Stimulated activated naive CD4-positive, alpha-beta T cell treated with Interleukin-2 at 50 U/mL for 16 hours (primary cell): ENCODE measurements around the gene UBE2S.

Experiments used
- DNase-seq: peaks from one replicate; lab custom pipeline; 2025; lab: John Stamatoyannopoulos, UW

Gene UBE2S

DNA sequence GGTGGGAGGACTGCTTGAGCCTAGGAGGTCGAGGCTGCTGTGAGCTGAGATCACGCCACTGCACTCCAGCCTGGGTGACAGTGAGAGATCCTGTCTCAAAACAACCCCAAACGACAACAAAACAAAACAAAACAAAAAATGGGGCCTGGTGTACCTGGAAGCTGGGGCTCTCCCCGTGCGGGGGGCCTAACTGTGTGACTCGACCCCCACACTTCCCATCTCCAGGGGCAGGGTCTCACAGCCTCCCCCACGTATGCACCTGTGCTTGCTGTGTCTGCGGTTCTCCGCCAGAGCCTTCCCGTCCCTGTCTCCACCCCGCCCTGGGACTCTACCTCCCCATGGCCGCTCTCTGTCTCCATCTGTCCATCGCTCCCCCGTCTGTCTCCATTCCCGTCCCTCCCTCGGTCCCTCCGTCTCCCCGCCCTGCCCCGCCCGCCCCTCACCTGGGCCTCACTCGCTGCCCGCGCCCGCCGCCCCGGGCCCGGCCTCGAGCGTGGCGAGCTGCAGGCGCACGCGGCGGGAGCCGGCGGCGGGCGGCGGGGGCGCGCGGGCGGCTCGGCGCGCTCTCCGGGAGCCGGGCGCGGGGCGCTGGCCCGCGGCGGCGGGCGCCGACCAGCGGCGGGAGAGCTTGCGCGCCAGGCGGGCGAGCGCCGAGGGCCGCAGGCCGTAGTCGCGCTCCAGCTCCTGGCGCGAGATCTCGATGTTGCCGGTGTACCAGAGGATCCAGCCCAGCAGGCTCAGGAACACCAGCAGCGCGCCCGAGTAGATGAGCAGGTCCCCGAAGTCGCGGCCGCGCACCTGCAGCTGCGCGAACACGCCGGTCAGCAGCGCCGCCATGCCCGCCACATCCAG, 24.1 kb downstream of the UBE2S start:
- DNase-seq: peak; percentile 42

DNA sequence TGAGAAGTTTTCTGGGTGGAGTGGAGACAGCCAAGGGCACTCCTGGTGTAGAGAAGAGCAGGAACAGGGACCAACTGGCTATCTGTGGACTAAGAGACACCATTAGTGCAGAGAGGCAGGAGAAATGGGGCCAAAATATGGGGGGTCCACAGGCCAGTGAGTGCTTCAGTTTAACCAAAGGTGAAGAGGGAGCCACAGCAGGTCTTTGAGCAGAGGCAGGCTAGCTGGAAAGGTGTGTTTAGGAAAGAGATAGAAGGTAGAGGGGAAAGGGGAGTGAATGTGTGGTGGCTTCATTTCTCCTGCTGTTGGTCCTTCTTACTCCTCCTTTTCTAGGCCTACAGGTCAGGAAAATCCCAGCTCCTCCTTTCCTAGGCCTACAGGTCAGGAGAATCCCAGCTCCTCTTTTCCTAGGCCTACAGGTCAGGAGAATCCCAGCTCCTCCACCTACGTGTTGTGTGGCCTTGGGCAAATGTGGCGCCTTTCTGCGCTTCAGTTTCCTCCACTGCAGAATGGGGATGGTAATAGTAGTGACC, 25.0 kb downstream of the UBE2S start:
- DNase-seq: no peak

DNA sequence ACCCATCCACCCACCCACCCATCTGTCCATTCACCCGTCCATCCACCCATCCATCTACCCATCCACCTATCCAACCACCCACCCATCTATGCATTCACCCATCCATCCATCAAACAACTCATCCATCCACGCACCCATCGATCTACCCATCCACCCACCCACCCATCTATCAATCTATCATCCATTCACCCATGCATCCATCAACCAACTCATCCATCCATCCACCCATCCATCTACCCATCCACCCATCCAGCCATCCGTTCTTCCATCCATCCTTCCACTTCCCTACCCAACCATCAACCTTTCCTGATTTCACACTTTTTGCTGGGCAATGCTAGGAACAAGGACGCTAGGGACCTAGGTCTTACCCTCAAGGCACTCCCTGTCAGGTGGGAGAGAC, 25.6 kb downstream of the UBE2S start:
- DNase-seq: no peak

DNA sequence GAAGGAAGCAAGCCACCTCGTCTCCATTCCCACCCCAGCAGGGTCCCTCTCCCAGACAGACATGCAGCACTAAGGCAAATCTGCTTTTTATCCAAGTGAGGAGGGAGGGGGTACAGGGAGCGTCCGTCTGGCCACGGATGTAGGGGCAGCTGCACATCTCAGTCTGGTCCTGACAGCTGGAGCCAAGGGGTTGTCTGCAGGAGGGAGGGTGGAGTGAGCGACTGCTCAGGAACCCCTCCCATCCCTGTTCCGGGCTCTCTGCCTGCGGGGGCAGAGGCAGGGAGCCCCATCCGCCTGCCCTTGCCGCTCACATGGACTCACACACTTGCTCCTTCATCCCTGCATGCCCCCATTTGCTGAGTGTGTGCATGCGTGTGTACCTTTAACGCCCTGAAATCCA, 28.4 kb downstream of the UBE2S start:
- no peak for DNase-seq

DNA sequence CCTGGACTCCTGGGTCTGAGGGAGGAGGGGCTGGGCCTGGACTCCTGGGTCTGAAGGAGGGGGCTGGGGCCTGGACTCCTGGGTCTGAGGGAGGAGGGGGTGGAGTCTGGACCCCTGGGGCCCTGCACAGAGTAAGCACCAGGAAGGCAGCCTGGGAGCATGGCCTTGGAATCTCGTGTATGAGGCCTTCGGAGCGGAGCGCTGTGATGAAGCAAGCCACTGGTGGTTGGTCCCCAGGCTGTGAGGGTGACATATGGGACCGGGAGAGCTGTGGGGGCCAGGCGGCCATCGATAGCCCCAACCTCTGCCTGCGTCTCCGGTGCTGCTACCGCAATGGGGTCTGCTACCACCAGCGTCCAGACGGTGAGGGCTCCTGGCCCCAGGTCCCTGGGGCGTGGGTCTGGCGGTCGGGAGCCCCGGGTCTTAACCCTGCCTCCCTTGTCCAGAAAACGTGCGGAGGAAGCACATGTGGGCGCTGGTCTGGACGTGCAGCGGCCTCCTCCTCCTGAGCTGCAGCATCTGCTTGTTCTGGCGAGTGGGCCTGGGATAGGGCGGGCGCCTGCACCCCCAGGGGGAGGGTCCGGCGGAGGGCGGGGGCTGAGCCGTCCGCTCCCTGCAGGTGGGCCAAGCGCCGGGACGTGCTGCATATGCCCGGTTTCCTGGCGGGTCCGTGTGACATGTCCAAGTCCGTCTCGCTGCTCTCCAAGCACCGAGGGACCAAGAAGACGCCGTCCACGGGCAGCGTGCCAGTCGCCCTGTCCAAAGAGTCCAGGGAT, 30.0 kb downstream of the UBE2S start:
- no peak for DNase-seq

DNA sequence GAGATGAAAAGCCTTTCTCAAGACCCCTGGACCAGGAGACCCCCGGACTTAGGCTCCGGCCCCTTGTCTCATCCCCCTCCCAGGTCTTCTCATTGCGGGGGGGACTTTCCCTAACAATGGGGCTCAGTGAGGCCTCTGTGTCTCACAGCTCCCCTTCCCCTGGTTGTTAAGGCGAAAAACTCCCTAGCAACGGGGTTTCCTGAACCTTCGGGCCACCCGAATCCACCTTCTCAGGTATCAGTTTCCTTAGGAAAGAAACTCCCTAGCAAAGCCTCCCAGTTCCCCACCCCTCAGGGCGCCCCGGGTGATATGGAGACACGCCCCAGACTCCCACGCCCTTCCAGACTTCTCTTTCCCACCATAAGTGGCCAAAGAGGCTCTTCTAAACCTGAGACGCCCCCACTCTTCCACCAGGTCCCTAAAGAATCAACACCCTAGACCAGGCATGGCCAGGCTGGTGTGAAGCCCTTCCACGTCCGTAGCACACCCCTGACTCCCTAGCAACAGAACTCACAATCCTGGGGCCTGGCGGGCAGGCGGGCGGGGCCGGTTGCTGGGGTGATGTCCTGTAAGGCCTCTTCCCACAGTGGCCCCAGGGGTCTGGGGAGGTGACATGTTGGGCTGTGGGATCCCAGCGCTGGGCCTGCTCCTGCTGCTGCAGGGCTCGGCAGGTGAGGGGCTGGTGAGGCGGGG, 31.2 kb downstream of the UBE2S start, which contains the start of gene TMEM190:
TSS of gene TMEM190 (plus strand) at position 586 of the 693 bp plus-strand sequence. CDS start at position 614, 28 bp downstream.
- DNase-seq: no peak

DNA sequence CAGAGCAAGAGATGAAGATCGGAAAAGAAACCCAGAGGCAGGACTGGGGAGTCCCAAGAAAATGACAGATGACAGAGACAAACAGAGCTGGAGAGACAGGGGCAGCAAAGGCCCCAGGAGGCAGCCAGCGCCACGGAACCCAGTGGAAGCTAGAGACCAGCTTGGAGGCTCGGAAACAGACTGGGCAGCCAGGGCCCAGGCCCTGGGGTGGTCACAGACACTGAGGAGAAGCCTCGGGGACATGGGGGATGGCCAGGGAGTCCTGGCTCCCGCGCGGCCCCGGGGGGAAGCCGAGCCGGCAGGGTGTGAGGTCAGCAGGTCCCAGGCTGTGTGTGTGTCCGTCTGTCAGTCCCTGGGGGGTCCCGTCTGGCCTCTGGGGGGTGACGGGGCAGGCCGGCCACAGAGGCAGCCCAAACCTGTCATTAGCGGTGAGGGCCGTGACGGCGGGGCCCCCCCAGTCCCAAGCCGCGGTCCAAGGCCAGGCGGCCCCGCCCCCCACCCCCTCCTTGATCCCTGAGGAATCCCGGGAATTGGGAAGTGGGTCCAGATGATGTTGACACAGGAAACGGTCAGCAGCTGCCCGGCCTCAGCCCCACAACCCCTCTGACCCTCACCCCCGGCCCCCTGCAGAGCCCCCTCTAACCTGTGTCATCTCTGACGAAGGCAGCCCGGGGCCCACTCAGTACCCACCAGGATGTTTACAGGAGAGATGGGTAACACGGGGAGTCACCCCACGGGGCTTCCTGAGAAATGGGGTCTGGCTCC, 33.4 kb downstream of the UBE2S start:
- no peak for DNase-seq

DNA sequence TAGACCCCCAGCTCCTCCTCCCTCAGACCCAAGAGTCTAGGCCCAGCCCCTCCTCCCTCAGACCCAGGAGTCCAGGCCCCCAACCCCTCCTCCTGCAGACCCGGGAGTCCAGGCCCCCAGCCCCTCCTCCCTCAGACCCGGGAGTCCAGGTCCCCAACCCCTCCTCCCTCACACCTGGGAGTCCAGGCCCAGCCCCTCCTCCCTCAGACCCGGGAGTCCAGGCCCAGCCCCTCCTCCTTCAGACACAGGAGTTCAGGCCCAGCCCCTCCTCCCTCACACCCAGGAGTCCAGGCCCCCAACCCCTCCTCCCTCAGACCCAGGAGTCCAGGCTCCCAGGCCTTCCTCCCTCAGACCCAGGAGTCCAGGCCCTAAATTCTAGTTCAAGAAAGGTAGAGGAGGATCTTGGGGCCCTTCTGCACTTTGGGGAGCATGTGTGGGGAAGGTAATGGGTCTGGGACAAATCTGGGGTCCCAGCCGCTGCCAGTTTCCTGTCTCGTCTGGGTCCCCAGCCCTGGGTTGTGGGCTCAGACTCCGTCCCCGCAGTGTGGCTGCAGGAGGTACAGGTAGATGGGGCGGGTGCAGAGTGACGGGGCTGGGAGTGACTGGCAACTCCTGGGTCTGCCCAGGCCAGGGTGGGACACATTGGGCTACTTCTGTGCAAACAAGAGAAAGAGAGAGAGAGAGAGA, 34.1 kb downstream of the UBE2S start:
- no peak for DNase-seq

DNA sequence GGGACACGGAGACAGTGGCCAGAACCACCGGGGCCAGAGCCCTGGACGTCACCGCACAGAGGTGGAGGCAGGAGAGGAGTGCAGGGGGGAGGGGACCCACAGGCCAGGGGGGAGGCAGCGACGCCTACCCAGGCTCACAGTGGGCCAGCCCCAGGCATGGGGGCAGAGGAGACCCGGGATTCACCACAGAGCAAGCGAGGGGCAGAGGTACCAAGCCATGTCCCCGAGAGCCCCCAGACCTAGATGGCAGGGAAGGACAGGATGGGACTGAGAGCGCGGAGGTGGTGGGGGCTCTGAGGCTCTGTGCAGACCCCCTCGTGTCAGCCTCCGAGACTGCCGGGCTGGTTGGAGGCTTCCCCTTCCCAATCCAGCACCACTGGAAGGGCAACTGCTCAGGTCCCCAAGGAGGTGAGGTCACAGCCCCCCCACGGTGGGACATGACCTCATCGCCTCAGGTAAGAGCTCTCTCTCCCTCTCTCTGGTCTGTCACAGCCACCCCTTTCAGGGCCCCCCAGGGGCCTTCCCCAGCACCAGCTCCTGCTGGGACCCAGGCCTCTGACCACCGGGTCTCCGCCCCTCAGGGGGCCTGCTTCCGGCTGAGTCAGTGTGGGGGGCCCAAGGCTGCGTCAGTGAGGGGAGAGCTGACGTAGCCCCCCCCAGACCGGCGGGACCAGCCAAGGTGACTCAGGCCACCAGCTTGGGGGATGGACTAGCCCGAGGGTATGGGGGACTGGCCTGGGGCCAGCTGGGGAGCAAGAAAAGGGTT, 35.1 kb downstream of the UBE2S start:
- no peak for DNase-seq

DNA sequence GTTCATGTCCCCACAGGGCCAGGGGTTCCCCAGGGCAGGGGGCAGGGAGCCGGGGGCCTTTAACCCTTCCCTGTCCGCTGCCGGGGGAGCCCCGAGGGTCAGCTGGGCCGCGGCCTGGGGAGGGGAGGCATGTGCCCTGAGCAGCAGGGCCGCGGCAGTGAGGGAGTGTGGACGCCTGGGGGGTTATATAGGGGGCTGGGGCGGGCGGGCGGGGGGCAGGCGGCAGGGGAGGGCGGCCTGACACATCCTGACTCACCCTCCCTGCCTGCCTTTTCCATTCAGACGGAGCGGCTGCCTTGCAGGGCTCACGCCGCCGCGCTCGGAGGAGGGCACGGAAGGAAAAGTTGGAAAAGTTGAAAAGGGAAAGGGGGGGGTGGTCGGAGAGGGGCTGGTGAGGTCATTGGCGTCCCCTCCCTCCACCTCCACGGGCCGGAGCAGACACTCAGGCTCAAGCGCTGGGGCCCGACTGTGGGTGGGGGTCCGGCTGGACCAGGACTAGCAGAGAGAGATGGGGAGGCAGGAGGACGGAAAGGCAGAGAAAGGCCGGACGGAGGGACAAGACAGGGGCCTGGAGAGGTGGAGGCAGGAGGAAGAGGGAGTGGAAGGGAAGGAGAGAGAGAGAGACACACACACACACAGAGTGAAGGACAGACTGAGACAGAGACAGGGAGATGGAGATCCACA, 37.1 kb downstream of the UBE2S start, which contains the start of gene IL11:
TSS of gene IL11 (minus strand) at position 159 of the 684 bp plus-strand sequence. CDS start at position 6, 153 bp downstream.
- DNase-seq: no peak

DNA sequence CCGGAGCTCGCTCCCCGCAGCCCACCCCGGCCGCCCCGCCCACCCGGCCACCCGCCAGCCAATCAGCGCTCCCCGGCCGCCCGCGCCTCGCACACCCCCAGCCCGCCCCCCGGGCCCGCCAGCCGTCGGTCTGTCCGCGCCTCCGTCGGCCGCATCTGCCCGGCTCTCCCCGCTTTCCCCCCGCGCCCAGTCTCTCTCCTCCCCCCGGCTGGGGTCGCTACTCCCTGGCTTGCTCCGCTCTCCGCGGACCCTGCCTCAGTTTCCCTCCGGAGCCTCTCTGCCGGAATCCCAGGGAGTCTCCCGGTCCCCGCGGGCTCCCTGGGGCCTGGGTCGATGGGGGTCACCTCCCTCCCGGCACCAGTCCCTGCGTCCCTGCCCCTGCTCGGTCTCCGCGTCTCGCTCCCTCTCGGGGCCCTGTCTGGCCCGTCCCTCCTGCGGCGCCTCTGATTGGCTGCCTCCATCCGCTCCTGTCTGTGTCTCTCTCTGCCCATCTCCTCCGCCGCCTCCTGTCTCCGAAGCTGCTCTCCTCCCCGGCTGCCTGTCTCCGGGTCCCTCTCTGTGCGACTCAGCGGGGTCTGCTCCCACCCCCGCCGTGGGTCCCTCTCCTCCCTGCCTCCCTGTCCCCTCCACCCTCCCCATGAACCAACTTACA, 37.8 kb downstream of the UBE2S start:
- DNase-seq: peak; percentile 22

DNA sequence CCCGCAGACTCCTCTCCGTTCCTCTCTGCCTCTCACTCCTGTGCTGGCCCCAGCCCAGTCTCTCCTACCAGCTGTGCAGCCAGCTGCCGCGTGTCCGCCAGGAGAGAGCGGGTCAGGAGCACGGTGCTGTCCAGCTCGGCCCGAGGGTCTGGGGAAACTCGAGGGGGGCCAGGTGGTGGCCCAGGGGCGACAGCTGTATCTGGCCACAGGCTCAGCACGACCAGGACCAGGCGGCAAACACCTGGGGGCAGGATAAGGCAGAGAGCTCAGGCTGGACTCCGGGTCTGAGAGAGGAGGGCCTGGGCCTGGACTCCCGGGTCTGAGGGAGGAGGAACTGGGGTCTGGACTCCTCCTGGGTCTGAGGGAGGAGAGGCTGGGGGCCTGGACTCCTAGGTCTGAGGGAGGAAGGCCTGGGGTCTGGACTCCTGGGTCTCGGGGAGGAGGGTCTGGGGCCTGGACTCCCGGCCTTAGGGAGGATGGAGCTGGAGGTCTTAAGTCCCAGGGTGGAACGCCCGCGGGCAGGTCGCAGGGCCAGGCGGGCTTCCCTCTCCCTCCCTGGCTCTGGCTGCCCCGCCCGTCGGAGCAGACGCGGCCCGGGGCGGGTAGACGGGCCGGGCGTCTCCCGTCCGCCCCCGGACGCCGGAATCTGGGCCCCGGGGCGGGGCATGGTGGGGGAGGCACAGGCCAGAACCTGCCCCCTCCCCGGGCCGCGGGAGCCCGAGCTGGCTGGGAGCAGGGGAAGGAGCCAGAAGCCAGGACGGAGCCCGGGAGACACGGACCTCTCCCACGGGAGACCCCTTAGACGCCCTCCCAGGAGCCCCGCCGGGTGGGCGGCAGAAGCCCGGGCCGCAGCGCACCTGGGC, 38.7 kb downstream of the UBE2S start:
- DNase-seq: peak; percentile 10

DNA sequence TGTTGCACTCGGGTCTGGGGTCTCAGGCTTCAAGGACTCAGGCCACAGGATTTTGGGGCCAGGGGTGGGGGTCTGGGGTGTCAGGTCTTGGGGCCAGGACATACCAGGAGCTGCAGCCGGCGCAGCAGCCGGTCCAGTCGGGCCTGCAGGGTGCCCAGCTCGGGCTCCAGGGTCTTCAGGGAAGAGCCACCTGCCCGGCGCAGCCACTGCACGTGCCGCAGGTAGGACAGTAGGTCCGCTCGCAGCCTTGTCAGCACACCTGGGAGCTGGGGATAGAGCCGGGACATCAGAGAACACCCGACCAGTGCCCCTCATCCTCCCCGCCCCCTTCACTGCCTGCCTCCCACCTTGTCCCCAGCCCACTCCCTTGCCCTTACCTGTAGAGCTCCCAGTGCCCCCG, 39.5 kb downstream of the UBE2S start:
- DNase-seq: no peak

DNA sequence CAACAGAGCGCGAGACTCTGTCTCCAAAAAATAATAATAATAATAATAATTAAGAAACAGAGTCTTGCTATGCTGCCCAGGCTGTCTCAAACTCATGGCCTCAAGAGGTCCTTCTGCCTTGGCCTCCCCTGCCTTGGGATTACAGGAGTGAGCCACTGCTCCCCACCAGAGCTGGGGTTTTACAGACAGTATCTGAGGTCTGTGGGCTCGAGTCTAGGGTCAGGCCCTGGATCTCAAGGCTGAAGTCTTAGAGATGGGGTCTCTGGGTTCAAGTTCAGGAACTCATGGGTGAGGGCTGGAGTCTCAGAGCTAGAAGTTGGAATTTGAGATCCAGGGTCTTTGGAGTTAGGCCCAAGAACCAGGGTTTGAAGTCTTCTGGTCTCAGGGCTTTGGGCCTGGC, 40.8 kb downstream of the UBE2S start:
- no peak for DNase-seq

DNA sequence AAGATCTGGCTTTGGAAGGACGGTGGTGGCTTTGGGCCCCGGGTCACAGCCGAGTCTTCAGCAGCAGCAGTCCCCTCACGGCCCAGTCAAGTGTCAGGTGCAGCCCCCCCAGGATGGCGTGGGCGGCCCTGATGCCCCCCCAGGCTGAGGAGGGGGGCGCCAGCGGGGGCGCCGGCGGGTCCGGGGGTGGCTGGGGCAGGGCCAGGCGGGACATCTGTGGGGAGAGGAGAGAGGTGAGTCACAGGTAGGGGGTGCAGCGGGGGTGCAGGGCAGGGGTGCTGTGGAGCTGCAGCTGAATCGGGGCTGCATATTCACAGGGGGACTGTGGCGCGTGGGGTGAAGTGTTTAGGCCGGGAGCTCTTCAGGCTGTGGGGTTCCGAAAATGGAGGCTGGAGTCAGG, 41.6 kb downstream of the UBE2S start:
- no peak for DNase-seq

DNA sequence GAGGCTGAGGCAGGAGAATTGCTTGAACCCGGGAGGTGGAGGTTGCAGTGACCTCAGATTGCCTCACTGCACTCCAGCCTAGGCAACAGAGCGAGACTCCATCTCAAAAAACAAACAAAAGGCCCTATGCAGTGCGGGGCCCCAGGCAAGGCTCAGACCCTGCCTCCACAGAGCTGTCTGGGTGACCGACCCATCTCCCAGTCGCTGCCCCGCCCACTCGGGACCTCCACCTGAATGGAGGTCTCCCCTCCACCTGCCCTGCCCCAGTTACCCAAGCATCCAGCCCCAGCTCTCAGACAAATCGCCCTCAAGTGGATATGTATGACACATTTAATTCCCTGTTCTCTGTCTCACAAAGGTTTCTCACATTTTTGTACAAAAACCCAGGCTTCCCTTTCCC, 42.3 kb downstream of the UBE2S start:
- no peak for DNase-seq

DNA sequence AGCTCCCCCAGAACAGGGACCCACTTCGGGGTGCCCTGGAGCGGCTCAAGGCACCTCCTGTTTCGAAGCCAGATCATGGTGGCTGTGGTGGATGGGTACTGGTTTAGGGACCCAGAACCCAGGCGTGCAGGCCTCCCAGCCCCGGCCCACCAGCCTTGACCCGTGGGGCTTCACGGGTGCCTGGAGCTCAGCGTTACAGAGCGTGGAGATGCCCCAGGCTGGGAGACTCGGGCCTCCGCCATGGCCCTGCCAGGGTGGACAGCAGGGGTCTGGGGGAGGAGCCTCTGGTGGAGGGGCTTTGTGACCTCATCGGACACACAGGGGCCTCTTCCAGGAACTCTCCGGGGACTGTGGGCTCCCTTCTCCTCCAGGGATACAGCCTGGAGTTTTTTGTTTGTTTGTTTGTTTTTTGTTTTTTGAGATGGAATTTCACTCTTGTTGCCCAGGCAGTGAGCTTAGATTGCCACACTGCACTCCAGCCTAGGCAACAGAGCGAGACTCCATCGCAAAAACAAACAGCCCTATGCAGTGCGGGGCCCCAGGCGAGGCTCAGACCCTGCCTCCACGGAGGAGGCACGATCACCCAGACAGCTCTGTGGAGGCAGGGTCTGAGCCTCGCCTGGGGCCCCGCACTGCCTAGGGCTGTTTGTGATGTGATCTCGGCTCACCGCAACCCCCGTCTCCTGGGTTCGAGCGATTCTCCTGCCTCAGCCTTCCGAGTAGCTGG, 44.4 kb downstream of the UBE2S start, which contains the start of gene GARIN5B:
TSS of gene GARIN5B (minus strand) at position 271 of the 727 bp plus-strand sequence. CDS start at position 77, 194 bp downstream.
- no peak for DNase-seq
